ENCODE results near the gene KIF20A. TPM values are rescaled to one million over a fixed set of nuclear protein-coding genes. Genes with fewer than 3 reads are reported as not detected.

KIF20A gene
- polyA plus RNA-seq, 1 of the 3 experiments (the other 2 are of a cell fraction) = 16.0 TPM

DNA sequence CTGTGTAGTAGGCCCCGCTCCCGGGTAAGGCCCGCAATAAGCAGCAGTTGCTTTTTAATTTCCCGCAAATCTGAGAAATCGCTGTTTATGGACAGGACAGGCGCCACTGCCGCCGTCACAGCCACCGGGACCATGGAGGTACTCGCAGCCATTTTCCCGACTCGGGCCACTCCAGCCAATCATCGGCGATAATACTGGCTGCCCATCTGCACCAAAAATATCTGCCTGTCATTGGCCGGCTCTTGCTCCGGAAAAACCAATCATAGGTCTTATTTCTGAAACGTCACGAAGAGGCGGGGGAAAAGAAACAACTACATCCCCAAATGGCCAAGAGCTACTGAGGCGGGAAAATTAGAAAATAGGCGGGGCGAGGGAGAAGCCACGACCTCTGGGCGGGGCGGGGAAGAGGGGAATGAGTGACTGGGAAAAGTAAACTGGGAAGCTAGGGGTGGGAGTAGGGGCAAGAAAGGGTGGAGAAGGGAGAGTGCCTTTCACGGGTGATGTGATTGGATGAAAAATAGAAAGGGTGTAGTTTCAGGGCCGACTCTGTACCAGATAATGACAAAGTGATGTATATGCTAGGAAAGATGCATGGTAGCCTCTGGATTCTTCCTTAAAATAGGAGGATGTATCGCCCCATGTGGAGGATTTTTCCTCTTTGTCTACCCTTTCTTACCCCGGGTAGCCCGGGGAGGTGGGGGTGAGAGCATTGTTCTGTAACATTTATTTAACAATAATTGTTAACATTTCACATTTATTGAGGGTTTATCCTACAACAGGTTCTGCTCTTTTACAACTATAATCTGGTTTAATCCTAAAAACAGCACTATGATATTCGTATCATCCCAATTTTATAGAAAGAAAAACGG is 34.5 kb downstream of the KIF20A start, which contains the start of gene CDC23:
Gene CDC23, minus strand, starts transcription at position 163 of the 869 bp plus-strand sequence. Its CDS starts 11 bp downstream, at position 152.
- Histone ChIP-seq H3K4me2 (peak within 1 kb of the TSS; percentile 94), H3F3A (replicated peaks; ENCODE audit: insufficient read depth) (peaks cover 5% of the 10 kb centered on the region), H3K9me2 (no peaks in the 10 kb centered on the region), H4K20me1 (ENCODE audit: insufficient read depth) (0 out of 2 replicates have a peak, but pooled peaks cover 3% of the 10 kb centered on the region), H3K27me3 (ENCODE audit: insufficient read depth) (no peaks in the 10 kb centered on the region), H2AFZ (ENCODE audit: low read depth) (peak within 1 kb of the TSS; percentile 91), H3K9ac (peak within 1 kb of the TSS; percentile 90), H3K4me1 (ENCODE audit: control insufficient read depth in 1 of 2, insufficient read depth in 2 of 2, low read depth in 1 of 2, low read length in 1 of 2) (peaks cover 5 to 12% of the 10 kb centered on the region in 2 experiments; a peak in 2 of 4 replicates), H3K9me3 (no peaks in the 10 kb centered on the region), H3K36me3 (replicated peaks in 1 of 2; ENCODE audit: control insufficient read depth in 1 of 2, insufficient read depth in 2 of 2, low read length in 1 of 2) (peaks cover 0 to 13% of the 10 kb centered on the region in 2 experiments), H3K4me3 (ENCODE audit: low read depth in 2 of 2, low read length in 1 of 2) (peak within 1 kb of the TSS; percentile 79 to 95), H3K79me2 (ENCODE audit: insufficient read depth) (peaks cover 48% of the 10 kb centered on the region), H3K27ac (ENCODE audit: low read depth in 2 of 2, low read length in 1 of 2) (peak within 1 kb of the TSS; percentile 56 to 64)
- CTCF ChIA-PET = interaction anchor here (0.8 to 3.7 kb wide), 9 partner anchors 9 to 435 kb away, joined by 3 to 17 read pairs (median 3); partner anchors contain the start of gene KDM3B
- WGBS (ENCODE audit: low lambda C conversion rate) = 7% methylated on average over 19 of the region's 32 CpGs
- DNase-seq = peak; percentile 92
- POLR2A ChIA-PET = interaction anchor here (0.7 to 1.0 kb wide), 5 partner anchors 15 to 362 kb away, joined by 3 to 7 read pairs (median 4); partner anchors contain the start of gene KDM3B
- TF ChIP-seq SMC3 (IDR thresholded peaks at IDR 0.05; ENCODE audit: low read depth, low read length) (0 out of 2 replicates have a peak, but pooled peaks have one; percentile 1), TEAD4 (IDR thresholded peaks at IDR 0.05; ENCODE audit: borderline replicate concordance, insufficient read depth) (no peak), POLR2AphosphoS5 (IDR thresholded peaks at IDR 0.05; ENCODE audit: low read depth, low read length) (peak; percentile 54; the same call in 1 of the 2 replicates), RFX5 (IDR thresholded peaks at IDR 0.05; ENCODE audit: low read length) (peak; percentile 87), RCOR1 (IDR thresholded peaks at IDR 0.05; ENCODE audit: low read length) (no peak; the same call in 1 of the 2 replicates), EZH2phosphoT487 (IDR thresholded peaks at IDR 0.05; ENCODE audit: borderline replicate concordance, low read depth) (no peak), GABPA (IDR thresholded peaks at IDR 0.05; ENCODE audit: low read depth) (no peak), FOSL2 (IDR thresholded peaks at IDR 0.05; ENCODE audit: borderline replicate concordance, low read depth) (no peak), SIN3A (IDR thresholded peaks at IDR 0.05; ENCODE audit: borderline replicate concordance, low read depth, low read length) (no peak), TCF12 (IDR thresholded peaks at IDR 0.05) (no peak), CHD2 (IDR thresholded peaks at IDR 0.05; ENCODE audit: low read length, partially characterized antibody) (peak; percentile 88), FOXJ3 (CRISPR knock-in tag; IDR thresholded peaks at IDR 0.05) (no peak), RAD21 (IDR thresholded peaks at IDR 0.05; ENCODE audit: low read length) (no peak), MEF2A (IDR thresholded peaks at IDR 0.05; ENCODE audit: borderline replicate concordance, low read depth) (no peak), NRF1 (IDR thresholded peaks at IDR 0.05; ENCODE audit: low read depth, low read length) (no peak), EP300 (IDR thresholded peaks at IDR 0.05; ENCODE audit: borderline replicate concordance in 1 of 2, low read depth in 1 of 2, low read length in 1 of 2) (no peak)
- TF ChIP-seq, protein P1, sequence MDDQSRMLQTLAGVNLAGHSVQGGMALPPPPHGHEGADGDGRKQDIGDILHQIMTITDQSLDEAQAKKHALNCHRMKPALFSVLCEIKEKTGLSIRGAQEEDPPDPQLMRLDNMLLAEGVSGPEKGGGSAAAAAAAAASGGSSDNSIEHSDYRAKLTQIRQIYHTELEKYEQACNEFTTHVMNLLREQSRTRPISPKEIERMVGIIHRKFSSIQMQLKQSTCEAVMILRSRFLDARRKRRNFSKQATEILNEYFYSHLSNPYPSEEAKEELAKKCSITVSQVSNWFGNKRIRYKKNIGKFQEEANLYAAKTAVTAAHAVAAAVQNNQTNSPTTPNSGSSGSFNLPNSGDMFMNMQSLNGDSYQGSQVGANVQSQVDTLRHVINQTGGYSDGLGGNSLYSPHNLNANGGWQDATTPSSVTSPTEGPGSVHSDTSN (IDR thresholded peaks at IDR 0.05) = peak; percentile 74
- TF ChIP-seq, protein P2, sequence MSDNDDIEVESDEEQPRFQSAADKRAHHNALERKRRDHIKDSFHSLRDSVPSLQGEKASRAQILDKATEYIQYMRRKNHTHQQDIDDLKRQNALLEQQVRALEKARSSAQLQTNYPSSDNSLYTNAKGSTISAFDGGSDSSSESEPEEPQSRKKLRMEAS (IDR thresholded peaks at IDR 0.05; ENCODE audit: low read depth) = peak; percentile 44; the same call in 1 of the 2 replicates
- TF ChIP-seq, protein P3, sequence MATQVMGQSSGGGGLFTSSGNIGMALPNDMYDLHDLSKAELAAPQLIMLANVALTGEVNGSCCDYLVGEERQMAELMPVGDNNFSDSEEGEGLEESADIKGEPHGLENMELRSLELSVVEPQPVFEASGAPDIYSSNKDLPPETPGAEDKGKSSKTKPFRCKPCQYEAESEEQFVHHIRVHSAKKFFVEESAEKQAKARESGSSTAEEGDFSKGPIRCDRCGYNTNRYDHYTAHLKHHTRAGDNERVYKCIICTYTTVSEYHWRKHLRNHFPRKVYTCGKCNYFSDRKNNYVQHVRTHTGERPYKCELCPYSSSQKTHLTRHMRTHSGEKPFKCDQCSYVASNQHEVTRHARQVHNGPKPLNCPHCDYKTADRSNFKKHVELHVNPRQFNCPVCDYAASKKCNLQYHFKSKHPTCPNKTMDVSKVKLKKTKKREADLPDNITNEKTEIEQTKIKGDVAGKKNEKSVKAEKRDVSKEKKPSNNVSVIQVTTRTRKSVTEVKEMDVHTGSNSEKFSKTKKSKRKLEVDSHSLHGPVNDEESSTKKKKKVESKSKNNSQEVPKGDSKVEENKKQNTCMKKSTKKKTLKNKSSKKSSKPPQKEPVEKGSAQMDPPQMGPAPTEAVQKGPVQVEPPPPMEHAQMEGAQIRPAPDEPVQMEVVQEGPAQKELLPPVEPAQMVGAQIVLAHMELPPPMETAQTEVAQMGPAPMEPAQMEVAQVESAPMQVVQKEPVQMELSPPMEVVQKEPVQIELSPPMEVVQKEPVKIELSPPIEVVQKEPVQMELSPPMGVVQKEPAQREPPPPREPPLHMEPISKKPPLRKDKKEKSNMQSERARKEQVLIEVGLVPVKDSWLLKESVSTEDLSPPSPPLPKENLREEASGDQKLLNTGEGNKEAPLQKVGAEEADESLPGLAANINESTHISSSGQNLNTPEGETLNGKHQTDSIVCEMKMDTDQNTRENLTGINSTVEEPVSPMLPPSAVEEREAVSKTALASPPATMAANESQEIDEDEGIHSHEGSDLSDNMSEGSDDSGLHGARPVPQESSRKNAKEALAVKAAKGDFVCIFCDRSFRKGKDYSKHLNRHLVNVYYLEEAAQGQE (IDR thresholded peaks at IDR 0.05; ENCODE audit: low read depth, low read length) = no peak
- TF ChIP-seq, protein P4, sequence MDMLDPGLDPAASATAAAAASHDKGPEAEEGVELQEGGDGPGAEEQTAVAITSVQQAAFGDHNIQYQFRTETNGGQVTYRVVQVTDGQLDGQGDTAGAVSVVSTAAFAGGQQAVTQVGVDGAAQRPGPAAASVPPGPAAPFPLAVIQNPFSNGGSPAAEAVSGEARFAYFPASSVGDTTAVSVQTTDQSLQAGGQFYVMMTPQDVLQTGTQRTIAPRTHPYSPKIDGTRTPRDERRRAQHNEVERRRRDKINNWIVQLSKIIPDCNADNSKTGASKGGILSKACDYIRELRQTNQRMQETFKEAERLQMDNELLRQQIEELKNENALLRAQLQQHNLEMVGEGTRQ (IDR thresholded peaks at IDR 0.05; ENCODE audit: borderline replicate concordance, low read depth, low read length) = no peak
- TF ChIP-seq, protein P5, sequence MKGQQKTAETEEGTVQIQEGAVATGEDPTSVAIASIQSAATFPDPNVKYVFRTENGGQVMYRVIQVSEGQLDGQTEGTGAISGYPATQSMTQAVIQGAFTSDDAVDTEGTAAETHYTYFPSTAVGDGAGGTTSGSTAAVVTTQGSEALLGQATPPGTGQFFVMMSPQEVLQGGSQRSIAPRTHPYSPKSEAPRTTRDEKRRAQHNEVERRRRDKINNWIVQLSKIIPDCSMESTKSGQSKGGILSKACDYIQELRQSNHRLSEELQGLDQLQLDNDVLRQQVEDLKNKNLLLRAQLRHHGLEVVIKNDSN (IDR thresholded peaks at IDR 0.05; ENCODE audit: borderline replicate concordance, low read depth) = no peak
- TF ChIP-seq, protein P6, sequence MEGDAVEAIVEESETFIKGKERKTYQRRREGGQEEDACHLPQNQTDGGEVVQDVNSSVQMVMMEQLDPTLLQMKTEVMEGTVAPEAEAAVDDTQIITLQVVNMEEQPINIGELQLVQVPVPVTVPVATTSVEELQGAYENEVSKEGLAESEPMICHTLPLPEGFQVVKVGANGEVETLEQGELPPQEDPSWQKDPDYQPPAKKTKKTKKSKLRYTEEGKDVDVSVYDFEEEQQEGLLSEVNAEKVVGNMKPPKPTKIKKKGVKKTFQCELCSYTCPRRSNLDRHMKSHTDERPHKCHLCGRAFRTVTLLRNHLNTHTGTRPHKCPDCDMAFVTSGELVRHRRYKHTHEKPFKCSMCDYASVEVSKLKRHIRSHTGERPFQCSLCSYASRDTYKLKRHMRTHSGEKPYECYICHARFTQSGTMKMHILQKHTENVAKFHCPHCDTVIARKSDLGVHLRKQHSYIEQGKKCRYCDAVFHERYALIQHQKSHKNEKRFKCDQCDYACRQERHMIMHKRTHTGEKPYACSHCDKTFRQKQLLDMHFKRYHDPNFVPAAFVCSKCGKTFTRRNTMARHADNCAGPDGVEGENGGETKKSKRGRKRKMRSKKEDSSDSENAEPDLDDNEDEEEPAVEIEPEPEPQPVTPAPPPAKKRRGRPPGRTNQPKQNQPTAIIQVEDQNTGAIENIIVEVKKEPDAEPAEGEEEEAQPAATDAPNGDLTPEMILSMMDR (IDR thresholded peaks at IDR 0.05) = no peak

Data from SK-N-SH (cell line).